ENCODE results near the gene ZNF473.

Gene ZNF473

DNA sequence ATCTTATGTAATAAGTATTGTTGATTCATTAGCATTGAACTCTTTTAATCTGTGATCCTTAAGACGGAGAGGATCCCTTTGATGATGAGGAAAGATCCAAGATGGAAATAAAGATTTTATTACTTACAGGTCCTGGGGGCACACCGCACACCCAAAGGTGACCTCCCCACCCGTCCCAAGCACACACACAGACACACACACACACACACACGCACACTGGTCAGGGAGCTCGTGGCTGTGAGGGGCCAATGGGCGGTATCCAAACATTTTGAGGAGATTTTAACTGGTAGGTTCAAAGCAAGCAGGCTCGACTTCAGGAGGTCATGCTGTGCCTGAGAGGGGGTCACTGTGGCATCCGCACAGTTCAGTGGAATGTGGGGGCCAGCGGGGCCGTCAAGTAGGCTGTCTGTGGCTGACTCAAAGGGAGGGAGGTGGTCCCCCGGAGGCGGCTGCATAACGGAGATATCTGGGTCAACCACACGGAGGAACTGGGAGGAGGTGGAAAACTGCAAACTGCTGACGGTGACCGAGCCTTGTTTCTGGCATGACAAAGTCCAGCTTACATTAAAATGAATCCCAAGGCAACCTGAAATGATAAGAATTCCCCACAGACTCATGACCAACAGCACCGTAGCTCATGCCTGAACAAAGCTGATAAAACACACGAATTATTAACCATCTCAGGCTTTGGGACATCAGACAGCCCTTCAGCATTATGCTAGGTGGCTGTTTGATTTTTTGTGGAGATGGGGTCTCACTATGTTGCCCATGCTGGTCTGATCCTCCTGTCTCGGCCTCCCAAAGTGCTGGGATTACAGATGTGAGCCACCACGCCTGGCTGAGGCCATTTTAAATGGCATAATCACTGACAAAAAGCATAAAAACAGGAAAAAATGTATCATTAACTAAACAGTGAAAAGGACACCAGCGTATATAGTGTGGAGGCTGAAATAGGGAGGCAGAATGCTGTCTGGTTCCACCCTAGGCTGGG, 43.9 kb upstream of the ZNF473 start:
- TF ChIP-seq, protein P1, sequence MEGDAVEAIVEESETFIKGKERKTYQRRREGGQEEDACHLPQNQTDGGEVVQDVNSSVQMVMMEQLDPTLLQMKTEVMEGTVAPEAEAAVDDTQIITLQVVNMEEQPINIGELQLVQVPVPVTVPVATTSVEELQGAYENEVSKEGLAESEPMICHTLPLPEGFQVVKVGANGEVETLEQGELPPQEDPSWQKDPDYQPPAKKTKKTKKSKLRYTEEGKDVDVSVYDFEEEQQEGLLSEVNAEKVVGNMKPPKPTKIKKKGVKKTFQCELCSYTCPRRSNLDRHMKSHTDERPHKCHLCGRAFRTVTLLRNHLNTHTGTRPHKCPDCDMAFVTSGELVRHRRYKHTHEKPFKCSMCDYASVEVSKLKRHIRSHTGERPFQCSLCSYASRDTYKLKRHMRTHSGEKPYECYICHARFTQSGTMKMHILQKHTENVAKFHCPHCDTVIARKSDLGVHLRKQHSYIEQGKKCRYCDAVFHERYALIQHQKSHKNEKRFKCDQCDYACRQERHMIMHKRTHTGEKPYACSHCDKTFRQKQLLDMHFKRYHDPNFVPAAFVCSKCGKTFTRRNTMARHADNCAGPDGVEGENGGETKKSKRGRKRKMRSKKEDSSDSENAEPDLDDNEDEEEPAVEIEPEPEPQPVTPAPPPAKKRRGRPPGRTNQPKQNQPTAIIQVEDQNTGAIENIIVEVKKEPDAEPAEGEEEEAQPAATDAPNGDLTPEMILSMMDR (IDR thresholded peaks at IDR 0.05; ENCODE audit: low read depth, low read length, missing control alignments) = no peak
- no peak for DNase-seq
- Histone ChIP-seq H3K4me3 (ENCODE audit: low read depth, low read length) (no peak overlapping the region), H3K36me3 (replicated peaks) (peaks cover 2% of the 10 kb centered on the region), H3K27me3 (replicated peaks) (no peaks in the 10 kb centered on the region), H3K27ac (no peak overlapping the region)
- in situ Hi-C loops (cut with HindIII; ENCODE audit: low pct_ligation_motif_present, low sequenced_read_pairs) = no loop called here

DNA sequence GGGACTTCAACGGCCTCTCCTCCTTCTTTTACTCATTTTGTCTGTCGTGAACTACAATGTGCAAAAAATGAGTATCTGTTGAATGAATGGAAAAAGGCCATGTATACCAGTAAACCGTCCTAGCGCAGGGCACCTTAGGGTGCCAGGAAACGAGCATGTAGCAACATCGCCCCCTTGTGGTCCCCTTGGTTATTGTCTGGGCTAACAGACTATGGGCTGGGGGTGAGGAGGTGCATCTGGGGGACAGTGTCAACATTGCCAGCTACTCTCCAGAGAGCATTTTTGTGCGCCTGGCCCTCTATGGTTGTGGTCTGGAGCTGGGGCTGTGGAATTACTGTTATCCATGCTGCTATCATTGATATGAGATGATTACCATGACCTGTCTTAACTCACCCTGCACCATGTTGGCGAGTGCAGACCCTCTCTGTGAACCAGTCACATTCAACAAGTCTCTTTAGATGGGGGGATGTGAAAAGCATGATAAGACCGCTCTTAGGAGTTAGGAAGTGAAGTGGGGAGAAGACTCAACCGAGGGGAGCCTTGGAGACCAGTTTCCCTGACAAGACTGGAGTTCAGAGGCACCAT, 42.1 kb upstream of the ZNF473 start:
- TF ChIP-seq, protein P1 (IDR thresholded peaks at IDR 0.05; ENCODE audit: low read depth, low read length, missing control alignments) = peak; percentile 87
- in situ Hi-C loops (cut with HindIII; ENCODE audit: low pct_ligation_motif_present, low sequenced_read_pairs) = no loop called here
- no peak overlapping the region for H3K27ac ChIP-seq
- H3K4me3 ChIP-seq (ENCODE audit: low read depth, low read length) = no peak overlapping the region
- H3K27me3 ChIP-seq (replicated peaks) = no peaks in the 10 kb centered on the region
- DNase-seq = peak; percentile 28
- H3K36me3 ChIP-seq (replicated peaks) = peaks cover 2% of the 10 kb centered on the region

DNA sequence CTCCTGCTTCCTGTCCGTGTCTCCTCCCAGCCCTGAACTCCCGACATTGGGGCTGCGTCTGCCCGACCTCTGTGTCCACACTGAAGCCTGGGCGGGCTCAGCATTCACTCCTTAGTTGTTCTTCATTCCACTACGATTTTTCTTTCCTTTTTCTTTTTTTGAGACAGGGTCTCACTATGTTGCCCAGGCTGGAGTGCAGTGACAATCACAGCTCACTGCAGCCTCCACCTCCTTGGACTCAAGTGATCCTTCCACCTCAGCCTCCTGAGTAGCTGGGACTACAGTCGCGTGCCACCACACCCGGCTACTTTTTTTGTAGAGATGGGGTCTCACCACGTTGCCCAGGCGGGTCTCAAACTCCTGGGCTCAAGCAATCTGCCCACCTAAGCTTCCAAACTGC, 41.3 kb upstream of the ZNF473 start:
- in situ Hi-C loops (cut with HindIII; ENCODE audit: low pct_ligation_motif_present, low sequenced_read_pairs) = no loop called here
- H3K27ac ChIP-seq = no peak overlapping the region
- peaks cover 6% of the 10 kb centered on the region for H3K36me3 ChIP-seq (replicated peaks)
- no peak overlapping the region for H3K4me3 ChIP-seq (ENCODE audit: low read depth, low read length)
- no peaks in the 10 kb centered on the region for H3K27me3 ChIP-seq (replicated peaks)
- DNase-seq = no peak
- TF ChIP-seq, protein P1 (IDR thresholded peaks at IDR 0.05; ENCODE audit: low read depth, low read length, missing control alignments) = no peak

DNA sequence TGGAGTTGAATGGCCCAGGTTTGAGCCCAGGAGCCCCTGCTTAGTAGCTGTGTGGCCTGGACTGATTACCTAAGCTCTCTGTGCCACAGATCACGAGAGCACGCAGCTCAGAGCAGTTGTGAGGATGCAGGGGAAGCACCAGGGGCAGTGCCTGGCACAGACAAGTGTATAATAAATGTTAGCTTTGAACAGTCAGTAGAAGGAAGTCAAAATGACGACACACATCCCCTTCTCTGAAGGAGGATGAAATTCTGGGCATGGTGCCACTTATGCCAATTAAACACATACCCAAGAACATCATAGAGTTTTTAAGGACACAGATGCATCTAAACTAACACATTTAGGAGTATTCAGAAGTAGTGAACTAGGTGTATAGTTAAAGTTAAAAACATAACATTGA, 39.9 kb upstream of the ZNF473 start:
- TF ChIP-seq, protein P1 (IDR thresholded peaks at IDR 0.05; ENCODE audit: low read depth, low read length, missing control alignments) = no peak
- no peaks in the 10 kb centered on the region for H3K27me3 ChIP-seq (replicated peaks)
- in situ Hi-C loops (cut with HindIII; ENCODE audit: low pct_ligation_motif_present, low sequenced_read_pairs) = no loop called here
- DNase-seq = no peak
- H3K27ac ChIP-seq = no peak overlapping the region
- H3K4me3 ChIP-seq (ENCODE audit: low read depth, low read length) = no peak overlapping the region
- peaks cover 8% of the 10 kb centered on the region for H3K36me3 ChIP-seq (replicated peaks)

DNA sequence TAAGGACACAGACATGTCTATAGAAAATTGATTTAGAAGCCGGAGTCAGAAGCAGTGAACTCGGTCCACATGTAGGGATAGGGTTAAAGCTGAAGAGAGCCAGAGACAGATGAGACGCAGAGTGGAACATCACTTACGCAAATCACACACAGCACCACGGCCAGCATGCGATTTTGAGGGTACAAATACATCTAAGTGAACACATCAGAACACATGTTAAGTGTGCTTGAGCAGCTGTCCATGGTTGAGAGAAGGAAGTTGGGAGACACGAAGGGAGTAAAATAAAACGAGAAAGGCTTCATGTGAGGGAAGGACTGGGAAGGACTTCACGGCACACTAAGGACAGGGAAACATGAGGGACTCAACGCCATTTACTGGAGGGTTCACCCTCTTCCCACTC, 39.5 kb upstream of the ZNF473 start:
- H3K4me3 ChIP-seq (ENCODE audit: low read depth, low read length) = no peak overlapping the region
- H3K27ac ChIP-seq = no peak overlapping the region
- in situ Hi-C loops (cut with HindIII; ENCODE audit: low pct_ligation_motif_present, low sequenced_read_pairs) = no loop called here
- peaks cover 8% of the 10 kb centered on the region for H3K36me3 ChIP-seq (replicated peaks)
- no peak for DNase-seq
- H3K27me3 ChIP-seq (replicated peaks) = no peaks in the 10 kb centered on the region
- TF ChIP-seq, protein P1 (IDR thresholded peaks at IDR 0.05; ENCODE audit: low read depth, low read length, missing control alignments) = no peak
